Measurements from ENCODE around the gene LTBP1.

- TF ChIP-seq, protein P1, sequence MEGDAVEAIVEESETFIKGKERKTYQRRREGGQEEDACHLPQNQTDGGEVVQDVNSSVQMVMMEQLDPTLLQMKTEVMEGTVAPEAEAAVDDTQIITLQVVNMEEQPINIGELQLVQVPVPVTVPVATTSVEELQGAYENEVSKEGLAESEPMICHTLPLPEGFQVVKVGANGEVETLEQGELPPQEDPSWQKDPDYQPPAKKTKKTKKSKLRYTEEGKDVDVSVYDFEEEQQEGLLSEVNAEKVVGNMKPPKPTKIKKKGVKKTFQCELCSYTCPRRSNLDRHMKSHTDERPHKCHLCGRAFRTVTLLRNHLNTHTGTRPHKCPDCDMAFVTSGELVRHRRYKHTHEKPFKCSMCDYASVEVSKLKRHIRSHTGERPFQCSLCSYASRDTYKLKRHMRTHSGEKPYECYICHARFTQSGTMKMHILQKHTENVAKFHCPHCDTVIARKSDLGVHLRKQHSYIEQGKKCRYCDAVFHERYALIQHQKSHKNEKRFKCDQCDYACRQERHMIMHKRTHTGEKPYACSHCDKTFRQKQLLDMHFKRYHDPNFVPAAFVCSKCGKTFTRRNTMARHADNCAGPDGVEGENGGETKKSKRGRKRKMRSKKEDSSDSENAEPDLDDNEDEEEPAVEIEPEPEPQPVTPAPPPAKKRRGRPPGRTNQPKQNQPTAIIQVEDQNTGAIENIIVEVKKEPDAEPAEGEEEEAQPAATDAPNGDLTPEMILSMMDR (IDR thresholded peaks at IDR 0.05) = no peak
- TF ChIP-seq POLR2A (IDR thresholded peaks at IDR 0.05) = no peak
These were observed 354.6 kb downstream of the LTBP1 start for GRCh38 chr2:33301355-33301754.
